GM12878 (cell line): ENCODE results near the gene CLEC4G. TPM values are rescaled to one million over a fixed set of nuclear protein-coding genes. Genes with fewer than 3 reads are reported as not detected.

Experiments
- ATAC-seq: fragments of 200-7000 bp; cut with Tn5 transposase; 3 replicates; pipeline ENCODE4 v1.9.1; 2020; ENCODE audit warnings: mild to moderate bottlenecking, moderate library complexity
- BruUV-seq: library from RNA; stranded (reverse); fragments of 400-500 nt; replicated peaks from 2 replicates; lab custom pipeline; 2021; lab: Mats Ljungman, UMichigan
- CTCF ChIA-PET: fragments of 300-600 bp; sonication (Branson Sonifier 250); formaldehyde crosslinking; extraction: SDS; loops from one replicate; lab custom pipeline; 2021; ENCODE audit warnings: inconsistent platforms; lab: Yijun Ruan, JAX
- POLR2A ChIA-PET: fragments of 350-600 bp; formaldehyde crosslinking; extraction: SDS; loops from one replicate; lab custom pipeline; 2021; ENCODE audit warnings: inconsistent platforms; lab: Charles Lee
- RAD21 ChIA-PET: fragments of 300-600 bp; sonication (Branson Sonifier 250); formaldehyde crosslinking; loops from one replicate; lab custom pipeline; 2023; ENCODE audit warnings: antibody characterized with exemption; ENCODE audit not compliant: unreplicated experiment; lab: Charles Lee
- SMC1A ChIA-PET: fragments of 300-600 bp; sonication (Branson Sonifier 250); formaldehyde crosslinking; loops from one replicate; lab custom pipeline; 2023; ENCODE audit not compliant: unreplicated experiment, uncharacterized antibody; lab: Charles Lee
- DNase-seq: peaks from one replicate; pipeline ENCODE4 v3.0.0-alpha.2; 2011; ENCODE audit warnings: low read depth, low spot score
- FAIRE-seq: peaks from 3 replicates; lab custom pipeline; 2011; peaks lifted over from hg19 to GRCh38; lab: Jason Lieb, UNC
- H2AFZ ChIP-seq: 2 replicates; pipeline ENCODE4 v1.6.0; 2011; ENCODE audit warnings: low read depth, low read length, control low read depth; ENCODE audit not compliant: control insufficient read depth
- H3K27ac ChIP-seq: 2 replicates; pipeline ENCODE4 v1.5.1; 2011; ENCODE audit warnings: control low read depth; ENCODE audit not compliant: control insufficient read depth, insufficient read depth
- H3K27me3 ChIP-seq, 2 experiments: replicated peaks in 1 of 2; 2 replicates each; pipeline versions ENCODE4 v1.6.0 to v1.6.1; 2011; ENCODE audit warnings: low read length in 1 of 2; ENCODE audit not compliant: control insufficient read depth in 2 of 2, insufficient read depth in 2 of 2
- H3K36me3 ChIP-seq, 2 experiments: 2 replicates each; pipeline ENCODE4 v1.5.1; 2011; ENCODE audit warnings: low read length in 1 of 2; ENCODE audit not compliant: control insufficient read depth in 2 of 2, insufficient read depth in 2 of 2
- H3K4me1 ChIP-seq: 2 replicates; pipeline ENCODE4 v1.6.1; 2011; ENCODE audit warnings: mild to moderate bottlenecking, low read length, moderate library complexity, mixed read lengths; ENCODE audit not compliant: control insufficient read depth, insufficient read depth
- H3K4me2 ChIP-seq: 2 replicates; pipeline ENCODE4 v1.6.0; 2011; ENCODE audit warnings: control low read depth; ENCODE audit not compliant: control insufficient read depth, insufficient read depth
- H3K4me3 ChIP-seq: fragments of 200-600 bp; sonication (generic); 2 replicates; pipeline ENCODE4 v1.5.1; 2016
- H3K79me2 ChIP-seq: 2 replicates; pipeline ENCODE4 v1.6.0; 2011; ENCODE audit warnings: low read length; ENCODE audit not compliant: control insufficient read depth, insufficient read depth
- H3K9ac ChIP-seq: 2 replicates; pipeline ENCODE4 v1.8.0; 2011; ENCODE audit warnings: low read length, control low read depth, mixed read lengths; ENCODE audit not compliant: control insufficient read depth, insufficient read depth
- H3K9me3 ChIP-seq: replicated peaks from 3 replicates; pipeline ENCODE4 v1.5.1; 2011; ENCODE audit warnings: mild to moderate bottlenecking, low read length; ENCODE audit not compliant: control insufficient read depth, insufficient read depth
- H4K20me1 ChIP-seq: 2 replicates; pipeline ENCODE4 v1.6.0; 2011; ENCODE audit not compliant: control insufficient read depth, insufficient read depth
- ATF2 ChIP-seq: IDR thresholded peaks from 2 replicates; pipeline ENCODE4 v1.6.1; 2012; ENCODE audit warnings: low read length, inconsistent platforms
- CHD2 ChIP-seq: IDR thresholded peaks from 2 replicates; pipeline ENCODE4 v1.6.1; 2011; ENCODE audit warnings: low read depth, low read length, improper control_type of control experiment, borderline replicate concordance
- ESRRA ChIP-seq: IDR thresholded peaks from 2 replicates; pipeline ENCODE4 v1.6.1; 2012; ENCODE audit warnings: mild to moderate bottlenecking, low read length, improper control_type of control experiment
- IKZF2 ChIP-seq, 2 experiments: fragments of 450-650 bp; IDR thresholded peaks; 2 replicates each; pipeline ENCODE4 v1.6.1; 2017; ENCODE audit warnings: mild to moderate bottlenecking in 2 of 2, moderate library complexity in 2 of 2
- NFYA ChIP-seq: IDR thresholded peaks from 2 replicates; pipeline ENCODE4 v1.6.1; 2011; ENCODE audit warnings: low read depth, mild to moderate bottlenecking, low read length, improper control_type of control experiment, borderline replicate concordance
- PAX5 ChIP-seq: IDR thresholded peaks from 2 replicates; pipeline ENCODE4 v1.6.1; 2011; ENCODE audit warnings: low read depth, low read length, borderline replicate concordance
- RAD21 ChIP-seq: IDR thresholded peaks from 2 replicates; pipeline ENCODE4 v1.6.1; 2011; ENCODE audit warnings: mild to moderate bottlenecking, low read depth, low read length, moderate library complexity; ENCODE audit not compliant: insufficient read depth
- SIN3A ChIP-seq: IDR thresholded peaks from 2 replicates; pipeline ENCODE4 v1.6.1; 2012; ENCODE audit warnings: low read depth, low read length, improper control_type of control experiment
- SMC3 ChIP-seq: IDR thresholded peaks from 2 replicates; pipeline ENCODE4 v1.6.1; 2011; ENCODE audit warnings: low read length, improper control_type of control experiment, borderline replicate concordance
- ZNF24 ChIP-seq: fragments of 450-650 bp; IDR thresholded peaks from 2 replicates; pipeline ENCODE4 v1.6.1; 2017; ENCODE audit warnings: antibody characterized with exemption, mild to moderate bottlenecking
- WGBS: methylation state at CpG from one replicate; pipeline ENCODE4 v1.1.6; 2016; ENCODE audit warnings: low lambda C conversion rate; ENCODE audit not compliant: insufficient replicate concordance, insufficient coverage; ENCODE audit errors: missing lambda C conversion rate; 5-methylcytosine and 5-hydroxymethylcytosine counted together
- in situ Hi-C: fragments of 300-500 bp; cut with MboI; formaldehyde crosslinking; loops from 9 replicates; pipeline ENCODE4 v1.14.3; 2018; ENCODE audit warnings: mixed read lengths
- intact Hi-C: fragments of 100-400 bp; cut with micrococcal nuclease; formaldehyde crosslinking; loops from one replicate; pipeline ENCODE4 v1.14.2; 2022; ENCODE audit not compliant: unreplicated experiment
- polyA plus RNA-seq, 11 experiments: library from polyadenylated mRNA; depleted of rRNA in 4 of 11; unstranded in 6 of 11; stranded (reverse) in 5 of 11; fragments of >200 nt; fragmentation: Nextera tagmentation in 4 of 11; fragmentation: Illumina TruSeq in 1 of 11; extraction: Ambion mirVana in 4 of 11; extraction: Trizol in 1 of 11; gene quantifications; 1 replicate in 1 of 11; 2 replicates in 10 of 11; pipeline versions ENCODE4 v1.2.1 to v1.2.3, GENCODE V29; 2011 to 2016; ENCODE audit warnings: inconsistent platforms in 2 of 11, missing spikeins in 2 of 11, low read depth in 1 of 11
- total RNA-seq, 4 experiments: library from RNA; depleted of rRNA in 3 of 4; stranded (reverse); fragments of >200 nt in 3 of 4; fragmentation: Illumina TruSeq in 1 of 4; extraction: Trizol in 1 of 4; gene quantifications; 2 replicates each; pipeline versions ENCODE4 v1.2.1 to v1.2.3, GENCODE V29; 2013 to 2021
- TF ChIP-seq, protein P1 (sequence below), 3 experiments: IDR thresholded peaks in 2 of 3; conservative IDR thresholded peaks in 1 of 3; 2 replicates each; pipeline ENCODE4 v1.5.1; 2011; ENCODE audit warnings: low read depth in 3 of 3, low read length in 3 of 3, mild to moderate bottlenecking in 3 of 3, control low read depth in 2 of 3, moderate library complexity in 2 of 3, inconsistent platforms in 1 of 3, mixed read lengths in 1 of 3; ENCODE audit not compliant: control insufficient read depth in 2 of 3, insufficient read depth in 1 of 3; ENCODE audit errors: extremely low read depth in 1 of 3

Gene CLEC4G
- total and polyA plus RNA-seq, 10 of the 15 experiments (the other 5 are each of a cell fraction or from before 2014, with no cell fraction given) = 0.04 TPM; not detected in 9

- peak in 1 of 2 experiments; percentile 40; a peak in 1 of 4 replicates for TF ChIP-seq IKZF2 (IDR thresholded peaks at IDR 0.05)
Observed at GRCh38 chr19:7751157-7751783, 19.4 kb upstream of the CLEC4G start (continued).

GRCh38 chr19:7748756-7749155, 16.8 kb upstream of the CLEC4G start:
- ATAC-seq = peak; percentile 44; the same call in 2 of the 3 replicates
- POLR2A ChIA-PET = no interaction called here
- Histone ChIP-seq H3K4me2 (no peak overlapping the region), H3K27me3 (no peaks in the 10 kb centered on the region), H3K9ac (no peak overlapping the region), H4K20me1 (no peaks in the 10 kb centered on the region), H2AFZ (no peak overlapping the region), H3K4me3 (no peak overlapping the region), H3K36me3 (no peaks in the 10 kb centered on the region)
- intact Hi-C loops = no loop called here
- SMC1A ChIA-PET = no interaction called here
- TF ChIP-seq ATF2 = no peak
- no peak for TF ChIP-seq ESRRA
- TF ChIP-seq CHD2 = no peak
- TF ChIP-seq ZNF24 = no peak
- TF ChIP-seq SMC3 = peak; percentile 32; the same call in 1 of the 2 replicates
- TF ChIP-seq SIN3A = no peak
- no peak for TF ChIP-seq PAX5
- TF ChIP-seq NFYA = no peak
- peak; percentile 39; the same call in 1 of the 2 replicates for TF ChIP-seq RAD21
- TF ChIP-seq, protein P1, sequence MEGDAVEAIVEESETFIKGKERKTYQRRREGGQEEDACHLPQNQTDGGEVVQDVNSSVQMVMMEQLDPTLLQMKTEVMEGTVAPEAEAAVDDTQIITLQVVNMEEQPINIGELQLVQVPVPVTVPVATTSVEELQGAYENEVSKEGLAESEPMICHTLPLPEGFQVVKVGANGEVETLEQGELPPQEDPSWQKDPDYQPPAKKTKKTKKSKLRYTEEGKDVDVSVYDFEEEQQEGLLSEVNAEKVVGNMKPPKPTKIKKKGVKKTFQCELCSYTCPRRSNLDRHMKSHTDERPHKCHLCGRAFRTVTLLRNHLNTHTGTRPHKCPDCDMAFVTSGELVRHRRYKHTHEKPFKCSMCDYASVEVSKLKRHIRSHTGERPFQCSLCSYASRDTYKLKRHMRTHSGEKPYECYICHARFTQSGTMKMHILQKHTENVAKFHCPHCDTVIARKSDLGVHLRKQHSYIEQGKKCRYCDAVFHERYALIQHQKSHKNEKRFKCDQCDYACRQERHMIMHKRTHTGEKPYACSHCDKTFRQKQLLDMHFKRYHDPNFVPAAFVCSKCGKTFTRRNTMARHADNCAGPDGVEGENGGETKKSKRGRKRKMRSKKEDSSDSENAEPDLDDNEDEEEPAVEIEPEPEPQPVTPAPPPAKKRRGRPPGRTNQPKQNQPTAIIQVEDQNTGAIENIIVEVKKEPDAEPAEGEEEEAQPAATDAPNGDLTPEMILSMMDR (IDR thresholded peaks at IDR 0.05 in 2 of 3, conservative IDR thresholded peaks at IDR 0.05 in 1 of 3; ENCODE audit: control insufficient read depth in 2 of 3, extremely low read depth in 1 of 3, insufficient read depth in 1 of 3, low read depth in 3 of 3, low read length in 3 of 3) = peak in 2 of 3 experiments; percentile 2 to 19; a peak in 1 of 6 replicates
- TF ChIP-seq, all 136 proteins: peak for 3
- ChIA-PET RAD21 (no interaction called here), CTCF (interaction anchor here (0.6 to 1.3 kb wide), 2 partner anchors 51 to 66 kb away, joined by 3 to 6 read pairs; no protein-coding TSS in a partner anchor)
- H3K79me2 ChIP-seq = no peaks in the 10 kb centered on the region
- no peak overlapping the region for H3K27ac ChIP-seq
- peaks cover 20% of the 10 kb centered on the region for H3K4me1 ChIP-seq
- no peak for DNase-seq
- 3% methylated on average over 4 of the region's 4 CpGs for WGBS
- BruUV-seq = no TSS peak
- FAIRE-seq = no peak
- peaks cover 6% of the 10 kb centered on the region; the same call in 2 of the 3 replicates for H3K9me3 ChIP-seq
- in situ Hi-C loops = no loop called here
